Peyer's patch (tissue), 4 donors: Measurements from ENCODE around the gene PTGR1.

Source experiments
- POLR2A ChIP-seq, 2 donors: fragments of 450-650 bp; IDR thresholded peaks; one replicate each; pipeline ENCODE4 v1.5.1; 2017; ENCODE audit warnings: antibody characterized with exemption in 2 of 2, mild to moderate bottlenecking in 2 of 2, moderate library complexity in 2 of 2
- TF ChIP-seq, protein P1 (sequence below), 6 experiments: fragments of 450-650 bp in 4 of 6; fragments of 200-600 bp in 2 of 6; sonication (generic) in 1 of 6; IDR thresholded peaks; one replicate each; pipeline ENCODE4 v1.5.1; 2017 to 2019; ENCODE audit warnings: antibody characterized with exemption in 6 of 6, mild to moderate bottlenecking in 3 of 6, moderate library complexity in 1 of 6

DNA sequence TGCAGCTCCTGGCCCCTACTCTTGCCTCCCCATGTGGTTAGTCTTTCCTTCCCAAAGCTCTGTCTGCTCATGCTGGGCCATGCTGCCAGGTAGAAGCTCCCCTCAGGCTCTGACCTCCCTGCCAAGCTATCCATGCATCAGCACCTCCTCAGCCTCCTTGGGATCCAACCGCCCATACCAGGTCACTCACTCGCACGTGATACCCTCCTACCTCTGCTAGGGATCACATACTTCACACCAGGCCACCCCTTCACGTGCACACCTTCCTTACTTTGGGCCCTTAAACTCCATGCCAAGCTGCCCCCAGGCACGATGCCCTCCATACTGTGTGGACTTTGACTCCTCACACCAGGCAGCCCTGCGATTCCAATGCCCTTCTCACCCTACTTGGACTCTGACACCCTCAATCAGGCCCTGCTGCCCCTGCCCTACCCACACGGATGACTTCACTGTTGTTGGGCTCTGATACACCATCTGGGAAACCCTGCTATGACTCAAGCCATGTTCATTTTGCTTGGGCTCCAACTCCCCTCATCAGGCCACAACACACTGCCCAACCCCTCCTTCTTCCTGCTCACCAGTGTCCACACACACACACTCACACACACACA, 40.3 kb downstream of the PTGR1 start:
- TF ChIP-seq, protein P1, sequence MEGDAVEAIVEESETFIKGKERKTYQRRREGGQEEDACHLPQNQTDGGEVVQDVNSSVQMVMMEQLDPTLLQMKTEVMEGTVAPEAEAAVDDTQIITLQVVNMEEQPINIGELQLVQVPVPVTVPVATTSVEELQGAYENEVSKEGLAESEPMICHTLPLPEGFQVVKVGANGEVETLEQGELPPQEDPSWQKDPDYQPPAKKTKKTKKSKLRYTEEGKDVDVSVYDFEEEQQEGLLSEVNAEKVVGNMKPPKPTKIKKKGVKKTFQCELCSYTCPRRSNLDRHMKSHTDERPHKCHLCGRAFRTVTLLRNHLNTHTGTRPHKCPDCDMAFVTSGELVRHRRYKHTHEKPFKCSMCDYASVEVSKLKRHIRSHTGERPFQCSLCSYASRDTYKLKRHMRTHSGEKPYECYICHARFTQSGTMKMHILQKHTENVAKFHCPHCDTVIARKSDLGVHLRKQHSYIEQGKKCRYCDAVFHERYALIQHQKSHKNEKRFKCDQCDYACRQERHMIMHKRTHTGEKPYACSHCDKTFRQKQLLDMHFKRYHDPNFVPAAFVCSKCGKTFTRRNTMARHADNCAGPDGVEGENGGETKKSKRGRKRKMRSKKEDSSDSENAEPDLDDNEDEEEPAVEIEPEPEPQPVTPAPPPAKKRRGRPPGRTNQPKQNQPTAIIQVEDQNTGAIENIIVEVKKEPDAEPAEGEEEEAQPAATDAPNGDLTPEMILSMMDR (IDR thresholded peaks at IDR 0.05), result no peak
- no peak for TF ChIP-seq POLR2A (IDR thresholded peaks at IDR 0.05)
